ENCODE measurements around the gene FRZB.

The FRZB gene

GRCh38 chr2:182784058-182784706 is 82.3 kb downstream of the FRZB start:
- no peak for DNase-seq

Measured in NCI-H69 (cell line).